GM18951 (cell line): ENCODE data around the gene BOC.

ENCODE experiments used
- POLR2A ChIP-seq: IDR thresholded peaks from 4 replicates; pipeline ENCODE4 v1.6.1; 2011; ENCODE audit warnings: mild to moderate bottlenecking; ENCODE audit not compliant: insufficient read length, insufficient read depth; ENCODE audit errors: extremely low read depth
- in situ Hi-C: fragments of 300-500 bp; cut with MboI; formaldehyde crosslinking; loops from one replicate; pipeline ENCODE4 v1.12.0; 2022; ENCODE audit warnings: low sequenced_read_pairs, mixed read lengths, inconsistent platforms; ENCODE audit not compliant: unreplicated experiment

The BOC gene

GRCh38 chr3:113243071-113243470 is 31.7 kb downstream of the BOC start:
- no peak for TF ChIP-seq POLR2A
- in situ Hi-C loops, result no loop called here

- in situ Hi-C loops, result no loop called here
These were observed 32.5 kb downstream of the BOC start for GRCh38 chr3:113243846-113244245.

GRCh38 chr3:113245761-113246161 is 34.4 kb downstream of the BOC start:
- TF ChIP-seq POLR2A, result no peak
- in situ Hi-C loops, result no loop called here

More at GRCh38 chr3:113243846-113244245, 32.5 kb downstream of the BOC start:
- no peak for TF ChIP-seq POLR2A

- in situ Hi-C loops, result no loop called here
- TF ChIP-seq POLR2A, result no peak
These were observed 35.7 kb downstream of the BOC start for GRCh38 chr3:113247068-113247467.

GRCh38 chr3:113247675-113248458 is 36.5 kb downstream of the BOC start:
- in situ Hi-C loops, result no loop called here
- no peak for TF ChIP-seq POLR2A

- in situ Hi-C loops, result no loop called here
These were observed 37.8 kb downstream of the BOC start for GRCh38 chr3:113249111-113249510.

GRCh38 chr3:113249601-113250000 is 38.2 kb downstream of the BOC start:
- TF ChIP-seq POLR2A, result no peak
- in situ Hi-C loops, result no loop called here

More at GRCh38 chr3:113249111-113249510, 37.8 kb downstream of the BOC start:
- no peak for TF ChIP-seq POLR2A

- TF ChIP-seq POLR2A, result no peak
- in situ Hi-C loops, result no loop called here
These were observed 39.2 kb downstream of the BOC start for GRCh38 chr3:113250566-113250965.

GRCh38 chr3:113251817-113252216 is 40.5 kb downstream of the BOC start:
- no peak for TF ChIP-seq POLR2A
- in situ Hi-C loops, result no loop called here

- no peak for TF ChIP-seq POLR2A
- in situ Hi-C loops, result no loop called here
These were observed 41.2 kb downstream of the BOC start for GRCh38 chr3:113252553-113252952.

GRCh38 chr3:113253702-113254101 is 42.3 kb downstream of the BOC start:
- TF ChIP-seq POLR2A, result no peak
- in situ Hi-C loops, result no loop called here

GRCh38 chr3:113254171-113254947 is 43.0 kb downstream of the BOC start:
- TF ChIP-seq POLR2A, result no peak
- in situ Hi-C loops, result no loop called here

GRCh38 chr3:113255100-113255853 is 43.9 kb downstream of the BOC start:
- in situ Hi-C loops, result no loop called here
- TF ChIP-seq POLR2A, result no peak
